ENCODE results near the gene SDHAF2. TPM values are rescaled to one million over a fixed set of nuclear protein-coding genes. Genes with fewer than 3 reads are reported as not detected.
A peak's percentile ranks its signal among the peaks of the same experiment; 100 is the strongest.

Gene SDHAF2
- total RNA-seq, 1 experiment from 2014 or later, result 52.1 TPM

DNA sequence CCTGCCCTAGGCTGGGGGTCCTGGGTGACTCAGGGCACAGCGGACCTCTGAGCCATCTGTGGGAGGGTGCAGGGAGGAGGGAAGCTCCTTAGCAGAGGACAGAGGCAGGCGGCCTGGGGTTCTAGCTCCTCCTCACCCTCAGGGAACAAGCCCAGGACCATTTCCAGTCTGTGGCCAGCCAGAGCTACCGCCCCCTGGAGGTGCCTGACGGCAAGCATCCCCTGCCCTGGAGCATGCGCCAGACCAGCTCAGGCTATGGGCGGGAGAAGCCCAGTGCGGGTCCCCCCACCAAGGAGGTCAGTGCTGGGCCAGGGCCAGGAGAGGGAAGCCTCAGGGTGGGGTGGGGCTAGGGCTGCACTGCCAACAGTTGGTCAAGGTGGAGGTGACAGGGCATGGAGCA is 52.6 kb downstream of the SDHAF2 start:
- POLR2A ChIA-PET, result interaction anchor here (0.5 kb wide), 1 partner anchor 91 kb away, joined by 5 read pairs; no protein-coding TSS in a partner anchor
- H3K36me3 ChIP-seq (ENCODE audit: control insufficient read depth, insufficient read depth, low read length), result no peaks in the 10 kb centered on the region
- CTCF ChIA-PET, result interaction anchor here (0.6 to 1.3 kb wide), 4 partner anchors 27 to 156 kb away, joined by 3 to 4 read pairs (median 3); no protein-coding TSS in a partner anchor
- no peak overlapping the region for H3K4me3 ChIP-seq (ENCODE audit: low read depth, low read length)
- TF ChIP-seq CTCF (IDR thresholded peaks at IDR 0.05; ENCODE audit: insufficient read depth in 1 of 2, low read depth in 1 of 2, low read length in 1 of 2, severe bottlenecking in 1 of 2, unreplicated experiment in 1 of 2), result peak; percentile 49 to 55
- H3K4me3 Mint-ChIP-seq (ENCODE audit: unreplicated experiment), result no peak overlapping the region
- H3K9me3 ChIP-seq, result no peaks in the 10 kb centered on the region
- H3K9me3 Mint-ChIP-seq (ENCODE audit: unreplicated experiment), result no peaks in the 10 kb centered on the region
- no TSS peak for BruUV-seq (replicated peaks)
- peaks cover 11% of the 10 kb centered on the region for H3K4me1 Mint-ChIP-seq (ENCODE audit: low read depth, unreplicated experiment)
- H3K27me3 Mint-ChIP-seq (ENCODE audit: insufficient read depth, unreplicated experiment), result no peaks in the 10 kb centered on the region
- H3K27me3 ChIP-seq (replicated peaks; ENCODE audit: control insufficient read depth, insufficient read depth, low read length), result no peaks in the 10 kb centered on the region
- H3K36me3 Mint-ChIP-seq (ENCODE audit: insufficient read depth, unreplicated experiment), result no peaks in the 10 kb centered on the region
- DNase-seq, result peak in 1 of 2 experiments; percentile 42
- intact Hi-C loops (cut with micrococcal nuclease; ENCODE audit: unreplicated experiment), result no loop called here
- H3K27ac Mint-ChIP-seq (ENCODE audit: unreplicated experiment), result no peak overlapping the region
- peaks cover 6% of the 10 kb centered on the region for H3K4me1 ChIP-seq

DNA sequence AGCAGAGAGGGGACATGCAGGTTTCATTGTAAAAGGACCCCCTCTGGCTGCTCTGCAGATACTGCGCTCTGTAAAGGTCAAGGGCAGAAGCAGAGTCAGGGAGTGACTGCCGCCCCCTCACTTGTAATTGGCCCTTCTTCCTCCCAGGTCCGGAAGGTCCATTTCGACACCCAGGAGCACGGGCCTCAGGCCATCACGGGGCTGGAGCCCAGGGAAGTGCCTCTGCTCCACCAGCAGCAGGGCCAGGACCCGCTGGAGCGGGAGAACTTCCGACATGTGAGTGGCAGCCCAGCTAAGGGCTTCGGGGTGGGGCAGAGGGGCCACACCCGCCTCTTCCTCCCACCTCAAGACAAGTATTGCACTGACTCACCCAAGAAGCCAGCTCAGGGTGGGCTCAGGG is 54.6 kb downstream of the SDHAF2 start:
- ChIA-PET CTCF (interaction anchor here (1.1 kb wide), 1 partner anchor 25 kb away, joined by 3 read pairs; the partner anchor contains the start of gene LRRC10B), POLR2A (no interaction called here)
- DNase-seq, result no peak
- Histone ChIP-seq H3K4me3 (ENCODE audit: low read depth, low read length) (no peak overlapping the region), H3K4me1 (peaks cover 12% of the 10 kb centered on the region), H3K27me3 (replicated peaks; ENCODE audit: control insufficient read depth, insufficient read depth, low read length) (no peaks in the 10 kb centered on the region), H3K36me3 (ENCODE audit: control insufficient read depth, insufficient read depth, low read length) (no peaks in the 10 kb centered on the region), H3K9me3 (no peaks in the 10 kb centered on the region)
- H3K36me3 Mint-ChIP-seq (ENCODE audit: insufficient read depth, unreplicated experiment), result no peaks in the 10 kb centered on the region
- intact Hi-C loops (cut with micrococcal nuclease; ENCODE audit: unreplicated experiment), result no loop called here
- TF ChIP-seq CTCF (IDR thresholded peaks at IDR 0.05; ENCODE audit: insufficient read depth in 1 of 2, low read depth in 1 of 2, low read length in 1 of 2, severe bottlenecking in 1 of 2, unreplicated experiment in 1 of 2), result no peak
- H3K4me3 Mint-ChIP-seq (ENCODE audit: unreplicated experiment), result no peak overlapping the region
- no peaks in the 10 kb centered on the region for H3K9me3 Mint-ChIP-seq (ENCODE audit: unreplicated experiment)
- H3K27me3 Mint-ChIP-seq (ENCODE audit: insufficient read depth, unreplicated experiment), result no peaks in the 10 kb centered on the region
- H3K27ac Mint-ChIP-seq (ENCODE audit: unreplicated experiment), result no peak overlapping the region
- BruUV-seq (replicated peaks), result no TSS peak
- H3K4me1 Mint-ChIP-seq (ENCODE audit: low read depth, unreplicated experiment), result peaks cover 23% of the 10 kb centered on the region

GRCh38 chr11:61485080-61485479 is 55.2 kb downstream of the SDHAF2 start:
- ChIA-PET CTCF (interaction anchor here (1.1 kb wide), 1 partner anchor 24 kb away, joined by 3 read pairs; the partner anchor contains the start of gene LRRC10B), POLR2A (no interaction called here)
- peaks cover 16% of the 10 kb centered on the region for H3K4me1 ChIP-seq
- H3K4me1 Mint-ChIP-seq (ENCODE audit: low read depth, unreplicated experiment), result peaks cover 28% of the 10 kb centered on the region
- H3K27me3 ChIP-seq (replicated peaks; ENCODE audit: control insufficient read depth, insufficient read depth, low read length), result no peaks in the 10 kb centered on the region
- no peaks in the 10 kb centered on the region for H3K9me3 ChIP-seq
- H3K4me3 Mint-ChIP-seq (ENCODE audit: unreplicated experiment), result no peak overlapping the region
- H3K36me3 Mint-ChIP-seq (ENCODE audit: insufficient read depth, unreplicated experiment), result no peaks in the 10 kb centered on the region
- DNase-seq, result no peak
- H3K4me3 ChIP-seq (ENCODE audit: low read depth, low read length), result no peak overlapping the region
- no TSS peak for BruUV-seq (replicated peaks)
- intact Hi-C loops (cut with micrococcal nuclease; ENCODE audit: unreplicated experiment), result no loop called here
- H3K36me3 ChIP-seq (ENCODE audit: control insufficient read depth, insufficient read depth, low read length), result no peaks in the 10 kb centered on the region
- H3K9me3 Mint-ChIP-seq (ENCODE audit: unreplicated experiment), result no peaks in the 10 kb centered on the region
- TF ChIP-seq CTCF (IDR thresholded peaks at IDR 0.05; ENCODE audit: insufficient read depth in 1 of 2, low read depth in 1 of 2, low read length in 1 of 2, severe bottlenecking in 1 of 2, unreplicated experiment in 1 of 2), result no peak
- no peak overlapping the region for H3K27ac Mint-ChIP-seq (ENCODE audit: unreplicated experiment)
- H3K27me3 Mint-ChIP-seq (ENCODE audit: insufficient read depth, unreplicated experiment), result no peaks in the 10 kb centered on the region
